HG03442 (cell line): ENCODE results near the gene GUCY1A1.

Experiments
- ATAC-seq: cut with Tn5 transposase; IDR thresholded peaks from one replicate; pipeline ENCODE4 v1.9.1; 2021; ENCODE audit warnings: mild to moderate bottlenecking, moderate library complexity; ENCODE audit not compliant: unreplicated experiment

GUCY1A1 gene

DNA sequence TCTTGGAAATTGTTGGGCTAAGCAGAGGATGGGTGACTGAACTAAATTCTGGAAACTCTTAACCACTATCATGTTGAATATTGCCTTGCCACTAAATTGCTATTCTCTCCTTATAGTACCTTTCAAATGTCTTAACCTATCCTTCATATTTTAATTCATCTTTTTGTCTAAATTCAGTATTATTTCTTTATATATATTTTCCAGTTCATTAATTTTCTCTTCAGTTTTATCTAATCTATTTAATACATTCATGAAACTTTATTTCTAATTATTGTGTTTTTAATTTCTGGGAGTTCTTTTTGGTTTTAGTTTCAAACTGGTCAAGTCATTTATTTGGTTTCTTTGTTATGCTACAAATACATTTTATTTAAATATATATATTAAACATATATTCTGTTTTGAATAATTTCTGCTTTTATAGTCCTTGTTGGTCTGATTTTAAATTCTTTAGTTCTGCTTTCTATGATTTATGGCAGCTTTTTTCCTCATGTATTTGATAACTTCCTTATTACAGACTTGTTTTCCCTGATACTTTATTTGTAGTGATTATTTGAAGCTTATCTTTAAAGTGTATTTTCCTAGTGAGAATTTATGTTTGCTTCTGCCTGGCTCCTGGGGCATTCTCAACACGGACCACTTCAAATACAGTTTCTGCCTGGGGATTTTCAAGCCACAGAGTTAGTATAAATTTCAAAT, 8.5 kb upstream of the GUCY1A1 start:
- ATAC-seq: no peak

DNA sequence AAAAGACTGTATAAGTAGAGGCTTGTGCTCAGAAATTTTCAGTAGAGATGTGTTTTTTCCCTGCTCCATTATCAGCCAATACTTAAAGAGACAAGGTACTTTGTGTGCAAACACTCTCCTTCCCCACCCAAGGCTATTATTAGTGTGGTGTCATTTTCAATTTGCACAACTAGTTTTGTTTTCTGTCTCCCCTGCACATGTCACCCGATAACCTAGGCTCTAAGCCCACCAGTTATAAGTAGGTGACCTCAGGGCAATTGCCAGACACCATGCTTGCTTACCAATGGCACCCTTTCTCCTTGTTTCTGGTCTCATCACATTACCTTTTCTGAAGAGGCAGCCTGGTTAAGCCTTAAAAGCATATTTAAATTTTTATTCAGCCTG, 8.0 kb upstream of the GUCY1A1 start:
- ATAC-seq: no peak

DNA sequence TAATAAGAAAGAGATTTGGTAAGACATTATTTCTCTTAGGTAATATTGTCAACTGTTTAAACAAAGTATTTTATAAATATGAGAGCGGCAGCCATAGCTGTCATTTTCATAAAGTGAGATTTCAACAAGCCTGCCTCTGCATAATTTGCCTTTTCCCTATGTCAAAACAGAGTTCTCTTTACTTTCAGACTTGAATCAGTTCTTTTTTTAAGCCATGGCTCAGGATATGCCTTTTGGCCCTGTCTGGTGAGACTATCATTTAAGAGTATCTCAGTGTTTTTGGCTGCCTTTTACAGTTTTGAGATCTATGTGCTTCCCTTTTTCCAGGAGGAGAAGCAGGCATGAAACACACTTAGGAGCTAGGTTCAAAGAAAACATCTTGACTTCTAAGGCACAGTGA, 7.5 kb upstream of the GUCY1A1 start:
- ATAC-seq: no peak

DNA sequence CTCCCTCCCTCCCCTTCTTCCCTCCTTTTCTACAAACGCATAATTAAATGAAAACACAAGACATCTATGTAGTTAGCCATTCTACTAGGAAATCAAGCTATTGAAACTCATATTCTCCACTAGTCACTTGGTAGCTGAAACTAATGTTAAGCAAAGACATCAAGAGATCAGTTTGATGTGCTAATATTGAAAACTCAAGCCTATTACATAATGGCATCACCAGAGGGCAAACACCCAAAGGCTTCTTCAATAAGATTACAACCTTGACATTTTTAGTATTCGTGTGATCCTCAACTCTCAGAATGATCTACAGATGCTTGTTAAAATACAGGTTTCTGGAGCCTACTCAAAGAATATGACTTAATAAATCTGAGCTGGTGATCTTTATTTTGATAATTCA, 6.2 kb upstream of the GUCY1A1 start:
- ATAC-seq: no peak

DNA sequence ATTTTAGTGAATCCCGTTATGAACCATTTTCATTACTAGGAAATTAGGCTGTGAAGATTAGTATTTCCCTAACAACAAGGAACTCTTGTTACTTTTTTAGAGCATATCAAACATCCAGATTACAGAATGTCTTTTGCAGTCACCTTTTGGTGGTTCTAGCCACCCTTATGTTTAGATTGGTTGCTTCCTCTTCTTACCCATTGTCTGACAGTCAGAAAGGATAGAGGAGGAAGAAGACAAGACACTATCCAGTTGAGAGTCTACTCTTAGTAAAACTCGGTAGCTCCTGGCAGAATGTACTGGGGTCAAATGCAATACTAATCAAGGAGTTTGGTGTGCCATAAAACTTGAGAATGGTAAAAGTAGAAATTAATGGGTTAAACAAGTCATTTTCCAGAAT, 1.6 kb upstream of the GUCY1A1 start:
- ATAC-seq: no peak

DNA sequence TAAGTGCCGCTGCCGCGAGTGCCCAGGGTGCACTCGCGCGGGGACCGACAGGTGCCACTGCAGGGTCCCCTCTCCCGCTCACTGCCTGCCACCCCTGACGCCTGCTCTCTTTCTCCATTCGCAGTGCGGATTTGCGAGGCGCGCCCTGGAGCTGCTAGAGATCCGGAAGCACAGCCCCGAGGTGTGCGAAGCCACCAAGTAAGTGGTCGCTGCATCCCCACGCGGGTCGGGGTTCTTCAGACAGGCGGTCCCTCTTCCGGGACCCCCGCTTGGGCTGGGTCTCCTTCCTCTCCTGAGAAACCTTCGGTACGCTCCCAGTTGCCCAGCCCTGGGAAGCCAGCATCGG, 547 bp downstream of the GUCY1A1 start:
- ATAC-seq: peak; percentile 40

DNA sequence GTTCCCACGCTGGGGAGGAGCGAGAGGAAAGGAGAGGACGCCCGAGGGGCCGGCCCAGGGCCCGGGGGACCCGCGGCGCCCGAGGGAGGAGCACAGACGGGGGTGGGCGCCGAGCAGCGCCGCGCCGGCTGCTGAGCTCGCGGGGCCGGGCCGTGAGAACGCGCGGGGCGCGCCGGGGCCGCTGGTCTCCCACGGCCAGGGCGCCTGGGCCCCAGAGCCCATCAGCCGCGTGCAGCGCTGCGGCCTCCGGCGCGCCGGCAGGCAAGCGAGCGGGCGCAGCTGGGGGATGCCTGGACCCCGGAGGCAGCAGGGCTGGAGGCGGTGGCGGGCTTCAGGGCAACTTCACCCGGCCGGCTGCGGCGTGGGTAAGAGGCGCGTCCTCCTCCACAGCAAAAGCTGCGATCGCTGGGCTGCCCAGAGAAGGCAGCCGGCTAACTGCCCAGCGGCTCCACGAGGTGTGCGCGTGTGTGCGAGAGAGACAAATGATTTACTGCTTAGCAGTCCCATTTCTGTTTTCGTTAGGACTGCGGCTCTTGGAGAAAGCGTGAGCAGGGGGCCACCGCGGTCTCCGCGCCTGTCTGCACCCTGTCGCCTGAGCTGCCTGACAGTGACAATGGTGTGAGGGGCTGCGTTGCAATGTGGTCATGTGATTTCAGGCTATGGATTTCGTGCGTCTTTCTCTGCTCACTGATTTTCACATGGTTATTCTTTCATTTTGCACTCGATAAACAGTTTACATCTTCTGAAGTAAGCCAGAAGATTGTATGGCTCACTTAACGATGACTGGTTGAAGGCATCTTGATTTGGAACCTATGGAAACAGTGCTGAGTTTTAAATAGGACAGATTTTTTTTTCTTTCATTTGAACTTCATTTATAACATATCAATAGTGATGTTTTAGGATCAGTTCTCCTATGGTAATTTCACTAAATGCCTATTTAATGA, 1.2 kb downstream of the GUCY1A1 start:
- ATAC-seq: peak; percentile 47

DNA sequence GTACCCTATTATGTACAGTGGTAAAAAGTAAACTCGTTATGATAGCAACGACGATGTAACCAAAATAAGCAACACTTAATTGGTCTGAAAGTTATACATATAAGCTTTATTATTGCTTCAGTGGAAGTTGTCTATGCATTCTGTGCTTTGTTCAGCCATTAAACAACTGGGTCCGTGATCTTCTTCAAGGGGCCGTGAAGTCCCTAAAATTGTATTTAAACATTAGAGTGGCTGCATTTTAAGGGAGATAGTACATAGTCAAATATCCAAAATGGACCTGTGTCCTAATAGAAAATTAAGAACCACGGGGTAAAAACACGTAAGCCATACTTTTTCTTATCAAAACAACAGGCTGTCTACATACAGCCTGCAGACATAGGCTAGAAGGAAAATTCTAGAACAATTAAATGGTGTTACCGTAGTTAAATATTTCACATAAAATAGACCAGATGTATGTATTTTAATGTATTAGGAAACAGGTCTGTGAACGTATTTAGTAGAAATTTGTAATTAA, 2.1 kb downstream of the GUCY1A1 start:
- no peak for ATAC-seq

DNA sequence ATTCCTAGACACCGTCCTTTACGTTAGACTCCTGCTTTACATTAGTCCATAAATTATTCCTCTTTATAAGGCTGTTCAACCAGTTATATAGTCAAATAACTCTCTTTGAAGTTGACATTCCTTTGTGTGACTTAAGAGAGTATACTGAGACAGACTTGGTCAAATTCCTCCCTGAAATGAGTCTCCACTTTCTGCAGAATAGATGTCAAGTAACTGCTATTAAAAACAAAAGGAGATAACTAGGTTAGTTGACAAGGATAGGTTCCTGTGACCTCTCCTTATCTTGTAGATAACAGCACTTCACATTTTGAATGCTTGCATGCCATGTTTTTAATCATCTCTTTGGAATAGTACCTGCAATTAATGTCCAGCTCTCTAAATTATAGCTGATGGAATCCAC, 5.7 kb downstream of the GUCY1A1 start:
- ATAC-seq: no peak

DNA sequence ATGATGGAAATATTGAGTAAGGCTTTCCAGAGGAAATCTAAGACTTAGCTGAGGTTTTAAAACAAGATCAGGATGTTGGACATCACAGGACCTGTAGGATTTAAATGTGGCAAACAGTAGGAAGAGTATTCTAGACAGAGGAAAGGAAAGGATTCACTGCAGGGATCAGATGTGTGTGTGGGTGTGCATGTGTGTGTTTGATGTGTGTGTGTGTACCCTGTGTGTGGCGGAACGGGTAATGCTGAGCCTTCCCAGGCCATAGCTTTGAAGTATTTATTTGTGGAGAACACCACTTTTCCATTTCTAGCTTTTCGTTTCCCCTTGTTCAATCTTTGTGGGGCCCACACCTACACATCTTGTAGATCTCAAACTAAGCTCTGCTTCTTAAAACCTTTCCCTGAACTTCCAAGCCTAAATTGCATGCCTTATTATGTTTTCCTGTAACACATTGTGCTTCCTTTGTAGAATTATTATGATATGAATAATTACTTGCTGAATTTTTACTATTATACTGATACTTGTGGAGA, 6.9 kb downstream of the GUCY1A1 start:
- no peak for ATAC-seq

DNA sequence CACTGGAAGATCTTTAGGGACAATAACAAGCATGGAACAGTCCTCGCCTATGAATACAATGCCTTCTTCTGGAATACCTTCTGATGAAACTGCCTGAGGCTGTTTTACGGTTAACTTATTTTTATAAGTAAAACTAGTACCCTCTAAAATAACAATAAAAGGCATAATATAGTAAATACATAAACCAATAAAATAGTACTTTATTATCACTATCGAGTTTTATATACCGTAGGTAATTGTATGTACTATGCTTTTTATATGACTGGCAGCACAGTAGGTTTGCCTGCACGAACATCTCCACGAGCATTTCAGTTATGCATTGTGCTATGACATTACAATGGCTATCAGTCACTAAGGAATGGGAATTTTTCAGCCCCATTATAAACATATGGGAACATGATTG, 8.0 kb downstream of the GUCY1A1 start:
- no peak for ATAC-seq

DNA sequence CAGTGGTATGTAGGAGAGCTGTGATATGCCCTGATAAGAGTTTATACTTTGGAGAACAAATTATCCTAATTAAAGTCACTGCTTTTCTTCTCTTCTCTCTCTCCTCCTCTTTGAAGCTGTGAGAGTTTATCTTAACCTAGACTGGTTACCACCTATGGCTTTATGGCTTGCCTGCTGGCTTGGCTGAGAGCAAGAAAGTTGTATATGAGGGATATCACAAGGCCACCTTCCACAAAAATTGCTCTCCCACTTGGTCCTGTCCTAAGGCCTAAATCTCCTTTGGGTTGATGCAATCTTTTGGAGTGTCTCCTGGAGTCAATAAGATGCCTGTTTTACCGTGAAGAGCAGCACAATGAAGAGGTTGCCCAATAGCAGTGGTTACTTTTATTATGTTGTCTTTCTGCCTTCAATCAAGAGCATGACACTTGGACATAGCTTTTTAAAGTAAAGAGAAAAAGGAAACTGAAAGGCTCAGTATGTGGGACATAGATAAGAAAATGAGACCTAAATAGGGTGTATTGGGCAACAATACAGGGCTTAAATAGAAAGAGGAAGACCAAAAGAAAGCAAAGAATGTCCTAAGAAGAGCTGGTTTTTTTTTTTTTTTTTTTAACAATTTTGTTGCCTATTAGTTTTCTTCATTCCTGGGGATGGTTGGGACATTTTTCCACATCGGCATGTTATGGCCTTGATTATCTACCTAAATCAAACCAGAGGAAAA, 9.2 kb downstream of the GUCY1A1 start:
- ATAC-seq: no peak

DNA sequence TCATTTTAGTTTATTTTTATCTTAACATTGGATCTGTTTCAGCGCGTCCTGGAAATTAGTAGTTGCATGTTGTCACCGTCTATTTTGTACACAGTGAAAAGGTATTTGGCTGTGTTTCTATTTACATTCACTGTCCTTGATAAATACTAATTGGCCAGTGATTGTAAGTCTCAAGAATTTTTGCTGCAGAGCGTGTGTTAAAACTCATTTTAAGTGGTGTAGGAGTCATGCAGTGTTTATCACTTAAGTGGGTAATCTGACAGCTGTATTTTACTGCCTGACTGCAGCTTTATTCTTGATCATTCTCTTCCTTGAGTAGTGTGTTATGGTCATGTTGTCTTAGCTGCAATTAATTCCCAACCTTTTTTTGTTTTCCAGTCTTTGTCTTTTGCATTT, 9.8 kb downstream of the GUCY1A1 start:
- no peak for ATAC-seq

DNA sequence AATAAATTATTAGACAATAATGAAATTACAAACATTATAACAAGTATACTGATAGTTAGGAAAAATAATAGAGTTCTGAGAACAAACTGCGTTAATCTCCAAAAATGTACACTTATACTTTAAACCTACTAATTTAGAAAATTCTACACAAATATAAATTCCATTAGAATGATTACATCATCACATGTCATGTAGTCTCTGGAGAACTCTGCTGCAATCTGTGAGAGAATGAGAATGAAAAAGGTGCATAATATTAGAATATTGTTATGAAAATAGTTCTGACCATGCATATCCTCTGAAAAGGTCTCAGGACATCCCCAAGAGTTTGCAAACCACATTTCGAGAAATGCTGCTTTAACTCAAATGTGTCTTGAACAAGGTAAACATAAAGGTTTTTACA, 11.4 kb downstream of the GUCY1A1 start:
- no peak for ATAC-seq

DNA sequence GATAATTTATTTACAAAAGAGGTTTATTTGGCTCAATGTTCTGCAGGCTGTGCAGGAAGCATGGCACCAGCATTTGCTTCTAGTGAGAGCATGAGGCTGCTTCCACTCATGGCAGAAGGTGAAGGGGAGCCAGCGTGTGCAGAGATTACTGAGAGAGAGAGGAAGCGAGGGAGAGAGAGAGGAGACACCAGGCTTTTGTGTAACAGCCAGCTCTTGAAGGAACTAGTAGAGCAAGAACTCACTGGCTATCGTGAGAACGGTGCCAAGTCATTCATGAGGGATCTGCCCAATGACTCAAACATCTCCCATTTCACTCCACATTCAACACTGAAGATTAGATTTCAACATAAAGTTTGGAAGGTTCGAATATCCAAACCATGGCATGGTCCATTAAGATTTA, 12.7 kb downstream of the GUCY1A1 start:
- ATAC-seq: no peak

DNA sequence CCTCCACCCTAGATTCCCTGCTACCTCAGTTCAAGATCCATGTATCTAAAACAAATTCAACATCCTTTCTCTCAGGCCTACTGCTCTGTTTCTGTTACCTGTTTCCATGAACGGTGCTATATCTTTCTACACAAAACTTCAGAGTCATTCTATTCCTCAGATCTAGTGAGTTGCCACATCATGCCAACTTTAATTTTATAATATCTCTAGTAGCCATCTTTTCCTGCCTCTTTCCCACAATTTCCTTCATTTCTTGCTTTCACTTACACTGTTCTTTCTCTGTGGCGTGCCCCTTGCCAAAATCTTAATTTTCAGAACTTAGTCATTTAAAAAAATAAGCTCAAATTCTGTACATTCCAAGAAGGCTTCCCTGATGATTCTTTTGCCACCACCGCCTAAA, 15.2 kb downstream of the GUCY1A1 start:
- no peak for ATAC-seq

DNA sequence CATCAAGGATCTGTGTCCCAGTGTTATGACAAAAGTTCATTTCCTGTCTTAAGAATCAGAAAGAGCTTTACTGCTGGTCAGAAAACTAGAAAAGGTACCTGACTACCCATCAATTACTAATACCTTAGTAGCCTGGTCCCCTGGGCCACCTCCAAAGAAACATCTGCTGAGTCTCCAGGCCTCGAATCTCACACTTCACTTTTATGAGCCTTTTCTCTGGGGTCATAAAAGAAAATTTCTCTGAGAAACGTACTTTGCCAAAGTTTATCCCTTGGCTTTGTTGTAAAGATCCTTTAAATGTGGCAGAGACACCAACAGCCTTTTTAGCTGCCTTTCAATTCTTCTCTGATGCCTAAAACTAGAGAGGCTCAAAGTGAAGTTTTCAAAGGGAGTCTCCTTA, 17.8 kb downstream of the GUCY1A1 start:
- ATAC-seq: no peak

DNA sequence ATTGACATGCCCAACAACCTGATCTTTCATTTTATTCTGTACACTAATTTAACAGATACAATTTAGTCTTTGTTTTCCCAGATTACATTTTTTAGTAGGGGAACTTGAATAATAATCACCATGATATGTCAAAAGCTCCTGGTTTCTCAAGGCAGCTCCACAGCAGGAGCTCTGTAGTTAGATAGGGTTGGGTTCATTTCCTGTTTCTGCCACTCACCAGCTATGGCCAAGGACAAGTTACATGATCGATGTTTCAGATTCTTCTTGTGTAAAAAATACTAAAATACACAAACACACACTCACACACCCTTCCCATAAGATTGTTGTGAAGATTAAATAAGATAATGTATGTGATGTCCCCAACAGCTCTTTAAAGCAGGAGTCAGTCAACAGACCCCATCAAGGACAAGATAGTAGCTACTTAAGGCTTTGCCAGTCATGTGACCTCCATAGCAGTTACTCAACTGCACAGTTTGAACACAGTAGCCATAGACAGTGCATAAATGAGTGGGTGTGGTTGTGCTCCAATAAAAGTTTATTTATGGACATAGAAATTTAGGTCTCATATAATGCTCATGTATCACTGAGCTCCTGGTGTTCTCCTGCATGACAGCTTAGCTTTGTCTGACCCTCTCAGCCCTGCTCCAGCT, 18.4 kb downstream of the GUCY1A1 start:
- ATAC-seq: no peak

DNA sequence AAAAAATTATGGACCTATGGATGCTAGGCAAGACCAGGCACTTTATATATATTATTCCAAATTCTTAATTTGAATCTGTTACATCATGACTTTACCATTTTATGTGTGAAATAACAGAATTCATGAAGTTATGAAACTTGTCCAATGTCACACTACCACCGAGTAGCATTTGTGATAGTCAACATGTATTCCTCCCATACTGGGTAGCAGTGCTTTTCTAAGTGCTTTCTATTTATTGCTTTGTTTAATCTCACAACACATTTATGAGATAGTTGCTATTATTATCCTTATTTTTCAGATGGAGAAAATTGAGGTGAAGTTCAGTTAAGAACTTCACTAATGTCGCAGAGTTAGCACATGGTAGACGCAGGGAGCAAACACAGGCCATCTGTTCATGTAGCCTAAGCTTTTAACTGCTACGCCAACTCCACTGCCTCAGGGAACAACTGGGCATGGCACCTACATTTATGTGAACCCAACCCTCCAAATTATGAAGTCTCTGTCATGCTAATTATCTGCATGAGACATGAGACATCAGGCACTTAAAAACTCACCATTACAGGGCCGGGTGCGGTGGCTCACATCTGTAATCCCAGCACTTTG, 20.8 kb downstream of the GUCY1A1 start:
- ATAC-seq: no peak

DNA sequence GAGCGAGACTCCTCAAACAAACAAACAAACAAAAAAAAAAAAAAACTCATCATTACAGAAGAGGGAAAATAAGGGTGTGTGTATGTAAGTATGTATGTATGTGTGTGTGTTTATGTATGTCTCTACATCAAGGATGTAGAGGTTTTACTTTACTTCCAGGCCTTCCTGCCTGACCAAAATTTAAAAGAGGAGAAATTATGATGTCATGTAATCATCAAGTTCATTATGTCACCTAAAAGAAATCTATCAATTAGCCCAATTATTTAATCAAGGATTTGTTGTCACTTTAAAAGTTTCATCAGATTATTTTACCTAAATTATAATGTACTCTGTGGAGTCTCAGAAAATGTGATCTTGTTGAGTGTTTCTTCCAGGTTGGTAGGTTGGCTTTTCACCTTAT, 21.6 kb downstream of the GUCY1A1 start:
- ATAC-seq: no peak
